Fibroblast of skin of right quadriceps (primary cell): Measurements from ENCODE around the gene FOXF2.
"Not testable (repeated sequence)": the region's sequence is repeated elsewhere in the genome, so short reads cannot be mapped to it uniquely, and the experiment has no call there.

ENCODE experiments used
- DNase-seq: peaks from one replicate; pipeline ENCODE4 v3.0.0-alpha.2; 2013

Gene FOXF2

DNA sequence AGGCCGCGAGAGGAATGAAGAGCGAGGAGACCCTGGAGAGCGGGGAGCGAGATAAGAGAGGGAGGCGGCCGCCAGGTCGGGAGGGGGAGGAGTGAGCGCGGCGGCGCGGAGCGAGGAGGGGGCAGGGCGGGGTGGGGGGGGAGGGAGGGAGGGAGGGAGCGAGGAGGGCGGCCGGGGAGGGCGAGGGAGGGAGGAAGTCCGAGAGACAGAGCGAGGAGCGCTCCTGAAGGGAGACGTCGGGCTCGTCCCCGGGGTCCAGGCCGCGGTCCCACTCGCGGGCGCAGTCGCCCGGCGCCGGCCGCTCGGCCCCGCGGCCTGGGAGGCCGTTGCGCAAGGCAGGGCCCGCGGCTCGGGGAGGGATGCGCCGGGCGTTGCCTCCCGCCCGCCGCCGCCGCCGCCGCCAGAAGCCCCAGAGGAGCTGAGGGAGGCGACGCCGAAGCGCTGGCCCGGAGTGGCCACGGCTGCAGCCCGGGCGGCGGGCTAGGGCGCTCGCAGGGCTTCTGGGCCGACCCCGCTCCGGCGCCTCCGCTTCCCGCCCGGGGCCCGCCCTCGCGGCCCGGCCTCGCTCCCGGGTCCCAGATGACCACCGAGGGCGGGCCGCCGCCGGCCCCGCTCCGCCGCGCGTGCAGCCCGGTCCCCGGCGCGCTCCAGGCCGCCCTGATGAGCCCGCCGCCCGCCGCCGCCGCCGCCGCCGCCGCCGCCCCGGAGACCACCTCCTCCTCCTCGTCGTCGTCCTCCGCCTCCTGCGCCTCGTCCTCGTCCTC is at the start of gene FOXF2:
Gene FOXF2, plus strand, starts transcription at position 208 of the 764 bp plus-strand sequence. Its CDS starts 372 bp downstream, at position 580.
- no peak for DNase-seq

DNA sequence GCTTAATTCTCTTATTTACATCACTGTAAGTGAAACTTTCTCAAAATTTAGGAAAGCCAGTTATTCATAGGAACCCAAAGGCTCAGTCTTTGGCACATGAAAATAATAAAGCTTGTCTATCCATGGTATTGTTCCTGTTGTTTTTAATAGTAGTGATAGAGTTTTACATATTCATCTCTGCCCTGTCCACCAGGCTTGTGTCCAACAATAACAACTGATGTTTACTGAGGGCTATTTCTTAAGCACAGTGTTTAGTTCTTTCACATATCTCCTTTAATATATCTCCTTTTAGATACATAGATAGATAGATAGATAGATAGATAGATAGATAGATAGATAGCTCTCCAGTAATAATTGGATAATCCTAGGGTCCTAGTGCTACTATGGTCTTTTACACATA is 43.3 kb upstream of the FOXF2 start:
- no peak for DNase-seq

DNA sequence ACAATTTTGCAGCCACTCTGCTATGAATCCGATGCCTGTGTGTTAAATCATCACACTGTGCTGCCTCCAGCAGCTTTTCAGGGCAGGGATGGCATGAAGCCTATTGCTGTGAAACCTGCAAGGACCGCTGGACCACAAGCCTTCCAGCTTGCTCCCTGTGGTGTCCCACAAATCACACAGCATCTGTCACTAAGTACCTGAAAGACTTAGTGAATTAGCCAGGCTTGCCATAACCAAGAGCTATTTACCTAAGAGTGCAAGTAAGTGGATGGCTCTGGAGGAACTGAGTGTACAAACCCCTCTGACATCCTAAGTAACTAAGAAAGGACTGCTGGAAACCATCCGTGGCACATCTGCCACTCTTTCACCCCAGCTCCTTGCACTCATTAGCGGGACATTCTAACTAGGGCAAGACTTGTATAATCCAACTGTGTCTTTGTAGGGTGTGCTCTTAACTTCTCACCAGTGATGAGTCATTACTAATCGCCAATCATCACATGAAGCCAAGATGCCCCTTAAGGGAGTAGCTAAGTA is 42.8 kb upstream of the FOXF2 start:
- no peak for DNase-seq

DNA sequence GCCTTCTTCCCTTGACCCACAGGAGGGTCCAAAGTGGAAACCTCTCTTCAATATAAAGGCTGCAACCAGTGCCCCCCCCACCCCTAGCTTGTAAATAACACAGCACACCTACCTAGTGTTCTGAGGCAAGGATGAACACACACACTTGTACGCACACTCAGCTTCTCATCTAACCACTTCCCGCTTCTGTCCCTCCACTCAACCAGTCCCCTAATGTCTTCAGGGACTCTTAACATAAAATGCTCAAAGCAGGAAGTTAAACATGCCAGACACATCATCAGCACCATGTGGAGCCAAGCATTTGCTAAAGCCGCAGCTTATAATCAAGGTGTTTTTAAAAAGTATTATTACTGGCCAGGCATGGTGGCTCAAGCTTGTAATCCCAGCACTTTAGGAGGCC is 42.2 kb upstream of the FOXF2 start:
- no peak for DNase-seq

DNA sequence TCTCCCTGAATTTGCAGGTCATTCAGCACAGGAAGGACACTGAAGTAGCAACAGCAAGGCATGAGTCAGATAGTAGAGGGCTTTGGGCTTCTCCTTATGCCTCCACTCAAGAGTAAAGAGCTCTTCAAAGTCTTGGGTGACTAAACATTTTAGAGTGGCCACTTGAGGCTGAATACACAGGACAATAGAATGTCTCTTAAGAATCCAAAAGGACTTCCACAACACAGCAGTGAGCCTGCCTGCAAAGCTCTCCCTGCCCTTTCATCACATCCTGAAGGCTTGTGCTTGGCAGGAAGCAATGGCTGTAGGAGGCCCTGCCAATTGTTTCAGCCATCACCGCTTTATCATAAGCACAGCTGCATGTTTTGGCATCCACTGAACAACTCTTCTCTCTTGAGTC is 40.7 kb upstream of the FOXF2 start:
- DNase-seq: no peak

DNA sequence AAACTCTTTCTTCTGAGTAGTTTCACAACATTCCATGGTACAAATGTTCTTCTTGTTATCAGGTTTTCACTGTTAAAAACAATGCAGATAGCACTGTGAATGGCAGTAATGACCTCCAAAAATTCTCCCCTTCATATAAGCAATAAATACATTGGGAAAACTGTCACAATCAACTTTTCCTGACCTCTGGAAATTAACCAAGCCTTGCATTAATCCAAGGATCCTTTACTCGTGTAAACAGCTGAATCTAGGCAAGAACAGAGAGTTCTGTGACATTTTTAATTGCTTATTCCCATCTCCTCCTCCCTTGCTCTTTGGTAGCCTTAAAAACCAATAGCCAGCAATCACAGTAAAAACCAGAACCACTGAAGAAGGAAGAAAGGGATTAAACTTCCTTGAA is 39.7 kb upstream of the FOXF2 start:
- no peak for DNase-seq

DNA sequence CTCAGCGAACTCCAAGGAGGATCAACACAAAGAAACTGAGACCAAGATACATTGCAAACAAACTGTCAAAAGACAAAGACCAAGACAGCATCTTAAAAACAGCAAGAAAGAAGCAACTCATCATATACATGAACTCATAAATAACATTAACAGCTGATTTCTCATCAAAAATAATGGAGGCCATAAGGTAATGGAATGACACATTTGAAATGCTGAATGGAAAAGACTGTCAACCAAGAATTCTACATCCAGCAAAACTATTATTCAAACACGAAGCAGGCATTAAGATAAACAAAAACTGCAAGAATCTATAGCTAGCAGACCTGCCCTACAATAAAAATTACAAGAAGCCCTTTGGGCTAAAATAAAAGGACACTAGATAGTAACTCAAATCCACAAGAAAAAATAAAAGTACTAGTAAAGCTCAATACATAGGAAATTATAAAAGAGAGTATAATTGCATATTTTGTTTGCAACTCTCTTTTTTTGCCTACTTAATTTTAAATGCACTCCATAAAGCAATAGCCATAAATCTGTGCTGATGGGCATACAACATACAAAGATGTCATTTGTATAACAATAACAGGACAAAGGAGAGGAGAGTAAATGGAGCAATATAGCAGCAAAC is 37.9 kb upstream of the FOXF2 start:
- DNase-seq: no peak

DNA sequence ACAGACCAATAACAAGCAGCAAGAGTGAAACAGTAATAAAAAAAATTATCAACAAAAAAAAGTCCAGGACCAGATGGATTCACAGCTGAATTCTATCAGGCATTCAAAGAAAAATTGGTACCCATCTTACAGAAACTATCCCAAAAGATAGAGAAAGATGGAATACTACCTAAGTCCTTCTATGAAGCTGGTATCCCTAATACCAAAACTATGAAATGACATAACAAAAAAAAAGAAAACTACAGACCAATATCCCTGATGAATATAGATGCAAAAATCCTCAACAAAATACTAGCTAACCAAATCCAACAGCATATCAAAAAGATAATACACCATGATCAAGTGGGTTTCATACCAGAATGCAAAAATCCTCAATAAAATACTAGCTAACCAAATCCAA is 34.3 kb upstream of the FOXF2 start:
- DNase-seq: not testable (repeated sequence)

DNA sequence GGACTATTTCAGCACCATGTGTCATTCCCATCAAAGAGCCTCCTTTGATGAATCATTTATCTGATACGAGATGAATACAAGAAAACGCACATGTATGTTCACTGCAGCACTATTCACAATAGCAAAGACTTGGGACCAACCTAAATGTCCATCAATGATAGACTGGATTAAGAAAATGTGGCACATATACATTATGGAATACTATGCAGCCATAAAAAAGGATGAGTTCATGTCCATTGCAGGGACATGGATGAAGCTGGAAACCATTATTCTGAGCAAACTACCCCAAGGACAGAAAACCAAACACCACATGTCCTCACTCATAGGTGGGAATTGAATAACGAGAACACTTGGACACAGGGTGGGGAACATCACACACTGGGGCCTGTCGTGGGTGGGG is 27.7 kb upstream of the FOXF2 start:
- not testable (repeated sequence) for DNase-seq

DNA sequence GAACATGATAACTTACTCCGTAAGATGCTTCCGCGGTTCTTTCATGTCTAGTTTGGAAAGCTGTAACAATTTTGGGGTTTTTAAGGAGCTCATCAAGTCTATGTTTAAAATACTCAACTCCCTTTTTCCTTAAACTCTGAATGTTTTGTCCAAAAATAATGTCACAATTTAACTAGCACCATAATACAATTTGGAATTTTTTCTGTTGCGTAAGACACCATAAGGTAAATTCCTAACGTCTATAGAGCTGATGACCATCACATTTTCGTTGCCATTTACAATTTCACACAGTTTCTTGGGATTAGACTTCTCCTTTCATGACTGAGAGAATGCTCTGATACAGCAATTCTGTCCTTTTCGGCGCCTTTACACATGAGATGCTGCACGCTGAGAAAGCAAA is 26.7 kb upstream of the FOXF2 start:
- no peak for DNase-seq

DNA sequence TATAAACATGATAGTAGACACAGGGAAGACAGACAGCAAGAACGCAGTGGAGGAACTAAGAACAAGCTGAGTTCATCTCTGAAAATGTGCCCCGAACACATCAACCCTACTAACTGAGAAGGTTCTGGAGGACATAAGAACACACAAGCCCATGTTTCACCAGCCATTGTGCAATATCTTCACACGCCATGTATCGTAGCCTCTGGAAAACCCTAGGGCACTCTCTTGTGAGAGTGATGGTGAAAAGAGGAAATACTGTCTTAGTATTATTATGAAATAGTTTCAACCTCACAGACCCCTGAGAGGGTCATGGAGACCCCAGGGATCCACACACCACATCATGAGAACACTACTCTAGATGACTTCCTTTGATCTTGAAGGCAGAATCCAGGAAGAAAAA is 26.1 kb upstream of the FOXF2 start:
- no peak for DNase-seq

DNA sequence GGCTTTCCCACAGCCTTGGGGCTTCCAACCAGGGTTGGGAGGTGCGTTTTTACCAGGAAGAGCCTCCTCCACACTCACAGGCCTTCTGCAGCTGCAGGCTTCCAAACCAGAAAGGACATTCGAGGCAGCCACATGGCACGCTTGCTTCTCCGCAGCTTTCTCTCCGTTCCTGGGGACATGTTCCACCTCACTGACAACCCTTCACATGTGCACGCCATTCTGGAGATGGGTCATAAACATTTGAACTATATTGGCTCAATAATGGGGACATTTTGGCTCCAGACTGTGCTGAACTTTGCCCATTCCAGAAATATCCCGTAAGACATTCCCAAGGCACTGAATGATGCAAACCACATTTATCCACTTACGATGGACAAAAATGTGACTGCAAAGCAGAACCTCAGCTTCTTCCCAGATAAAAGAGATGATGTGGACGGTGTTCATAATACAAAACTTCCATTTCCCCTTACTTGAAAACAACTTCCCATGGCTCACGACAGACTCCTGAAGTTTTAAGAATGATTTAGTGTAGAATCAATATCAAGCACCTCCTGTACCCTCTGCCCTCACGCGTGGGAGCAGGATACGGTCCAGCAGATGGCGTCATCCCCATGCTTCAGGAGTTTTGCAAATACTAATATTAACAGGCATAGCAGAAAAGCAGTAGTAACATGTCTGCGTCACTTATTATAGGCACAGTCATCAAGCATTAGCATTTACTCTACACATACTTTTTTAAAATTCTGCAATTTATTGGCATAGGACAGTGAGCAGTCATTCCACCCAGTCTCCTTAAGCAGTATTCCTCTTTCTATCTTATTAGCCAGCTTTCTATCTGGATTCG is 25.4 kb upstream of the FOXF2 start:
- DNase-seq: peak; percentile 31

DNA sequence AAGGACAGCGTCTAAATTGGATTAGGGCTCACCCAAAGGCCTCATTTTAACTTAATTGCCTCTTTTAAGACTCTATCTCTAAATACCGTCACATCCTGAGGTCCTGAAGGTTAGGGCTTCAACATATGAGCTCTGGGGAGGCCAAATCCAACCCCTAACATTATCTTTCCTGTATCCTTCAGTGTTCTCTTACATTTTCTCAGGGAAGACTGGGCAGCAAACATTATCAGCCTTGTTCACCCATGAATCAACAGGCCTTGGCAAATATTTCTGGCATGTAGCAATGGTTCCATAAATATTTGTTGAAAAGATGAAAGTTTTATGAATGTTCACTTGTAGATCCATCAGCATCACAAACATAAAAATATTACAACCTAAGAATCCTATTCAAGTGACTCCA is 24.6 kb upstream of the FOXF2 start:
- DNase-seq: no peak

DNA sequence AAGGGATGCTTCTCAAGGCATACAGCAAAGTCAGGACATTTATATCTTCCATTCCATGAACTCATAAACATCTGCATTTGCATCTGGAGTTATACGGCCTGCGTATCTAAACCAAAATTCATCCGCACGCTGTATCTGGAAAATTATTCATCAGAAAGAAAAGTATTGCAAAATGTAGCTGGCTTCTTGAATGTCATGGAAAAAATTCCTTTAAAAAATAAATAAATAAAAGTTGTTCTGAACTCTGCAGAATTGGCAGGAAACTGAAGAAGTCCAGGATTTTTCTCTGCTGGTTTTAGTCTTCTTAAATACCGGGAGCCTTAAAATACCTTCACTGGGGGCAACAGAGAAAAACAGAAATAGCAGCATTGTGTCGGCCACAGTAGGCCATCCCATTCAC is 23.7 kb upstream of the FOXF2 start:
- no peak for DNase-seq

DNA sequence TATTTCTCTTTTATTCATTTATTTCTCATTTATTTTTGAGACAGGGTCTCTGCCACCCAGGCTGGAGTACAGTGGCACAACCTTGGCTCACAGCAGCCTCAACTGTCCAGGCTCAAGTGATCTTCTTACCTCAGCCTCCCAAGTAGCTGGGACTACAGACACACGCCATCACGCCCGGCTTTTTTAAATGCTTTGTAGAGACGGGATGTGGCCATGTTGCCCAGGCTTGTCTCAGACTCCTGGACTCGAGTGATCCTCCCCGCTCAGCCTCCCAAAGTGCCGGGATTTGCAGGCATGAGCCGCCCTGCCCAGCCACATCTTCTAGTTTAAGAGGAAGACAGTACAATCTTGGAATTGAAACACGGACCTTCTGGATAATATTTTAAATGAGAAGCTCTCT is 21.6 kb upstream of the FOXF2 start:
- DNase-seq: no peak

DNA sequence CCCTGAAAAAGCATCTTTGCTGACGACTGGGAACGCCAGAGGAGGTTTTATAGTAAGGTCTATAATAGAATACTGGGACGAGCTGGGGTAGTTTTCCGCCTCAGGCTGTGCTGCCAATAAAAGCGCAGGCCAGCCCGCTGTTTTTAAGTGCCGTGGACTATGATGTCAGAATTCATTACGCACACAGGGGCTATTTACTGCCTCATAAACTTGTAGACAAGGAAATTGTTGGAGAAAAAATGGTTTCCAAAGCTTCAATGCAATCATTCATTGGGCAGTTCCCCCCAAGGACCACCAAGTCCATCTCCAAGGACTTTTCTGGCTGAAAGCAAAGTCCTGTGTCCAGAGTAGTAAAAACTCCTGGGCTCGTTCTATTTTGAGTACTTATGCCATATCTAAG is 20.4 kb upstream of the FOXF2 start:
- no peak for DNase-seq

DNA sequence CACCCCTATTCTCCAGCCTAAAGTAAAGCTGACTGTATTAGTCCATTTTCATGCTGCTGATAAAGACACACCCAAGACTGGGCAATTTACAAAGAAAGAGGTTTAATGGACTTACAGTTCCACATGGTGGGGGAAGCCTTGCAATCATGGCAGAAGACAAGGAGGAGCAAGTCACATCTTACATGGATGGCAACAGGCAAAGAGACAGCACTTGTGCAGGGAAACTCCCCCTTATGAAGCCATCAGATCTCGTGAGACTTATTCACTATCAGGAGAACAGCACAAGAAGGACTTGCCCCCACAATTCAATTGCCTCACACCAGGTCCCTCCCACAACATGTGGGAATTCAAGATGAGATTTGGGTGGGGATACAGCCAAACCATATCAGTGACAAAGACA is 19.7 kb upstream of the FOXF2 start:
- DNase-seq: not testable (repeated sequence)

DNA sequence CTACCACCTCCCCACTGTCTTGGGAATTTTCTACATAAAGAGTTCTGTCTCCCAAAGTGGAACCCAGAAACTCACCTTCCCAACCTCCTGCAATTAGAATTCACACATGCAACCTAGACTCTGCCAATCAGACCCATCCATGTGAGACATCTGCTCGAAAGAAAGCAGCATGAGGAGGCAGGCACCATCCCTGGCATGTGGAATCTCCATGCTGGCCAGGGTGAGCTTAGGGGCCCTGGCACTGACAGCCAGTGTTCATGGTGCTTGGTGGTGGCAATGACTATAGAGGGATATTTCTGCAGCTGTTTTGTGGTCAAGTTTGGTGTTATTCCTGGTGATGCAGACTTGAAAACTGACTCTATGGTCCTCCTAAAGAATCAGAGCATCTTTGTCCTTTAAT is 17.4 kb upstream of the FOXF2 start:
- DNase-seq: no peak

DNA sequence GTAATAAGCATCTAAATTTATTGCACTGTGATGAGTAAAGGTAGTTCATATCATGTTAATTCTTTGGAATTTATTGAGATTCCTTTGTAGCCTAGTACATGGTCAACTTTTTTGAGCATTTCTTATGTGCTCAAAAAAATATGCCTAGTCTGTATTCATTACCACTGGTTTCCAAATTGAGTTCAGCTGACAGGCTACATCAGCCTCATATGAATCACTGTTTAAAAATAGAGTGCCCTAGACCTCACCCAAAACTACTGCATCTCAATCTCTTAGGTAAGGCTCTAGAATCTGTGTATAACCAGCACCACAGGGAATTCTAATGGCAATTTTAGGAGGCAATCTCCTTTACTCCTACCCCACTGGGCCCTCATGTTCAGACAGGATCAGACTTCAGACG is 16.7 kb upstream of the FOXF2 start:
- DNase-seq: no peak

DNA sequence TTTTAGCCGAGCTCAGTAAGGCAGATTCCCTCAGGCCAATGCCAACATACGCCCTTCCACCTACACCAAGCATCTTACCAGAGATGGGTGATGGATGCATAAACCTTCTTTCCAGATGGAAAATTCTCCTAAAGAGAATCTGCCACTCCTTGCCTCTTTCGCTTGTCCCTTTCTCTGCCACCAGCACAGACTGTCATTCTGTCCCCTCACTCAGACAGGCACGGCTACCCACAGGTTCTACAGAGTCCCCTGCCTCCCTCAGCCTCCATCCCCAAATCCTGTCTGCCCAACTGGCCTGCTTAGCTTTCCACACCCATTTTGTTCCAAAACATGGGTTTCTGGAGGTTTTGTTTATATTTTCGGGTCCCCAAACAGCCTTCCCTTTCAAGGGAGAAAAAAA is 12.7 kb upstream of the FOXF2 start:
- no peak for DNase-seq

DNA sequence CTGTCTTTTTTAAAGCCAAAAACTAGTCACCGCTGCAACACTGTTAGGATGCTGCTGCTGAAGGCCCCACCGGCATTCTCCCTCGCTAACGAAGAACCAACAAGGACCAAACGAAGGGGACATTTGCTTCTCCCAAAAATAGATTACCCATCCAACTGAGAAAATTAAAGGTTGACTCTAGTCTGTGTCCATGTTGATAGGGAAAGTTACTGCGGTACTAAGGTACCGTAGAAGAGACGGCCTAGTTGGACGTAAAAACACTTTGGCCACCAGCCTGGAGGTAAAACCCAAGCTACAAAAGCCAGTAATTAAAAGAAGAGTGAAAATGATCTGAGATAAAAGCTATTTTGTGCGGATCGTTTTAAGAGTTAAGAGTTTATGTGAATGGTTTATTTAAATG is 11.8 kb upstream of the FOXF2 start:
- no peak for DNase-seq

DNA sequence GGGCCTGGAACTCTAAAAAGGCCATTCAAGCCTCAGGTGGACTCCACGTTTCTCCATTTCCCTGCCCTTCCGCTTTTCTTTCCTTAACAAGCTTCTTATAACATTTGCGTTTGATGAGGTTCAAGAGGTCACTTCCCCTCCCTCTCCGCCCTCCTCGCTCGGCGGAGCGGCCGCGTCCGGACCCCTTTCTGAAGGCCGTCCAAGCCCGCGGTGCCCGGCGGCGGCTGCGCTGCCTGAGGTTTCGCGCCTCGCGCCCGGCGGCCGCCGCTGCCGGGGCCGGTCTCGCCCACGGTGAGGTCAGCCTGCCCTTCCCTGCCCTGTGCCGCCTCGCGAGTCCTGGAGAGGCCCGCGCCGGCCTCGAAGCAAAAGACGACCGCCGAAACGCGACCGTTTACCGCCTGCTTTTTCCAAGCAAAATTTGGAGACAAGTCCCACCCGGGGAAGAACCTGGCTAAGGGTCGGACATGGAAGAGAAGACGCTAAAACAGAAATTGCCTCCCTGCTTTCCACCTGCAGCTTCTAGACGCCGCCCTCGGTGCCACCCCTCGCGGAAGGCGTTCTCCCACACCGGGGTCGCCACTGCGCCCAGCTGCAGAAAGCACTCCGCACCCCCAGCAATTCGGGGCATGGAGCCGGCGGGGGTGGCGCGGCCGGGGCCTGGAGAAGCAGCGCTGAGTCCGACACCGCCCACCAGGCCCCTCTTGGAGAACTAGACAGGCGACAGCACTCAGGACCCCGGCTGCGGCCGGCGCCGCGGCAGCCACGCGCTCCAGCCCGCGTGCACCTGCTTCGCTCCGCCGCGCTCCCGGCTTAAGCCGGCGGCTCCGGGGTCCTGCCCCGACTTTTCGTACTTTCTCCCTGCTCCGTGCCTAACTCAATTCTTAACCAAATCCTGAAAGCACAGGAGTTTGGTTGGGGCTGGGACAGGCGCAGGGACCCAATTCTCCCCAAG is 11.0 kb upstream of the FOXF2 start:
- no peak for DNase-seq
